HG03520 (cell line): ENCODE measurements around the gene TSPAN13.
A peak's percentile ranks its signal among the peaks of the same experiment; 100 is the strongest.

Experiments used
- ATAC-seq: cut with Tn5 transposase; IDR thresholded peaks from one replicate; pipeline ENCODE4 v1.9.1; 2021; ENCODE audit warnings: mild to moderate bottlenecking, moderate library complexity; ENCODE audit not compliant: unreplicated experiment

The TSPAN13 gene

GRCh38 chr7:16753102-16753931 lies at the start of gene TSPAN13:
Gene TSPAN13 (plus strand): TSS chr7:16753755. CDS start chr7:16753968, 213 bp downstream.
- peak; percentile 70 for ATAC-seq

GRCh38 chr7:16708511-16708910 lies 45.0 kb upstream of the TSPAN13 start:
- no peak for ATAC-seq

GRCh38 chr7:16708980-16709379 lies 44.6 kb upstream of the TSPAN13 start:
- no peak for ATAC-seq

GRCh38 chr7:16710651-16711050 lies 42.9 kb upstream of the TSPAN13 start:
- ATAC-seq: no peak

GRCh38 chr7:16711730-16712129 lies 41.8 kb upstream of the TSPAN13 start:
- no peak for ATAC-seq

GRCh38 chr7:16712916-16713315 lies 40.6 kb upstream of the TSPAN13 start:
- no peak for ATAC-seq

- no peak for ATAC-seq
Observed at GRCh38 chr7:16715928-16716327, 37.6 kb upstream of the TSPAN13 start.

GRCh38 chr7:16718111-16718656 lies 35.4 kb upstream of the TSPAN13 start:
- ATAC-seq: no peak

- no peak for ATAC-seq
Observed at GRCh38 chr7:16719699-16720098, 33.9 kb upstream of the TSPAN13 start.

- no peak for ATAC-seq
Observed at GRCh38 chr7:16721541-16721940, 32.0 kb upstream of the TSPAN13 start.

- ATAC-seq: no peak
Observed at GRCh38 chr7:16724344-16724743, 29.2 kb upstream of the TSPAN13 start.

GRCh38 chr7:16726189-16726588 lies 27.4 kb upstream of the TSPAN13 start:
- ATAC-seq: no peak

- ATAC-seq: no peak
Observed at GRCh38 chr7:16727736-16728135, 25.8 kb upstream of the TSPAN13 start.

GRCh38 chr7:16728811-16729210 lies 24.7 kb upstream of the TSPAN13 start:
- no peak for ATAC-seq

GRCh38 chr7:16729541-16729940 lies 24.0 kb upstream of the TSPAN13 start:
- ATAC-seq: no peak

- no peak for ATAC-seq
Observed at GRCh38 chr7:16730937-16731336, 22.6 kb upstream of the TSPAN13 start.

- ATAC-seq: no peak
Observed at GRCh38 chr7:16732828-16733227, 20.7 kb upstream of the TSPAN13 start.

- ATAC-seq: no peak
Observed at GRCh38 chr7:16734148-16734726, 19.3 kb upstream of the TSPAN13 start.

GRCh38 chr7:16735020-16735419 lies 18.5 kb upstream of the TSPAN13 start:
- ATAC-seq: no peak

GRCh38 chr7:16738011-16738688 lies 15.4 kb upstream of the TSPAN13 start:
- no peak for ATAC-seq

- peak; percentile 53 for ATAC-seq
Observed at GRCh38 chr7:16739863-16740622, 13.5 kb upstream of the TSPAN13 start.
